H9 (cell line): ENCODE measurements around the gene DTD1. TPM values are rescaled to one million over a fixed set of nuclear protein-coding genes. Genes with fewer than 3 reads are reported as not detected.

ENCODE experiments used
- DNase-seq: peaks from one replicate; pipeline ENCODE4 v3.0.0-alpha.2; 2017
- H2AFZ ChIP-seq: one replicate; pipeline ENCODE4 v1.6.1; 2013; ENCODE audit warnings: mild to moderate bottlenecking, low read length, control low read depth, moderate library complexity
- H2AK5ac ChIP-seq: 2 replicates; pipeline ENCODE4 v1.6.1; 2013; ENCODE audit warnings: low read length, control low read depth, mixed read lengths; ENCODE audit not compliant: insufficient read length
- H2BK120ac ChIP-seq: one replicate; pipeline ENCODE4 v1.6.1; 2013; ENCODE audit warnings: low read depth, mild to moderate bottlenecking, low read length, control low read depth, inconsistent platforms; ENCODE audit not compliant: poor library complexity, severe bottlenecking
- H2BK12ac ChIP-seq: 2 replicates; pipeline ENCODE4 v1.6.1; 2013; ENCODE audit warnings: low read length, control low read depth, mixed read lengths, low read depth; ENCODE audit not compliant: insufficient read length
- H2BK15ac ChIP-seq: 2 replicates; pipeline ENCODE4 v1.6.1; 2013; ENCODE audit warnings: low read depth, low read length, control low read depth
- H2BK20ac ChIP-seq: one replicate; pipeline ENCODE4 v1.6.1; 2013; ENCODE audit warnings: low read depth, mild to moderate bottlenecking, low read length, control low read depth, inconsistent platforms; ENCODE audit not compliant: poor library complexity, severe bottlenecking
- H2BK5ac ChIP-seq: 2 replicates; pipeline ENCODE4 v1.6.1; 2013; ENCODE audit warnings: low read length, control low read depth, mixed read lengths; ENCODE audit not compliant: insufficient read length
- H3K14ac ChIP-seq: 2 replicates; pipeline ENCODE4 v1.6.1; 2013; ENCODE audit warnings: low read length, control low read depth; ENCODE audit not compliant: insufficient read depth
- H3K18ac ChIP-seq: 2 replicates; pipeline ENCODE4 v1.6.1; 2013; ENCODE audit warnings: low read depth, mild to moderate bottlenecking, mixed read lengths, low read length, control low read depth; ENCODE audit not compliant: insufficient read length
- H3K23ac ChIP-seq: 2 replicates; pipeline ENCODE4 v1.6.1; 2013; ENCODE audit warnings: low read length, control low read depth, mixed read lengths, low read depth; ENCODE audit not compliant: insufficient read length
- H3K23me2 ChIP-seq: 2 replicates; pipeline ENCODE4 v1.6.1; 2013; ENCODE audit warnings: low read depth, mild to moderate bottlenecking, mixed read lengths, low read length, control low read depth; ENCODE audit not compliant: insufficient read length, poor library complexity, severe bottlenecking
- H3K27ac ChIP-seq: 2 replicates; pipeline ENCODE4 v1.5.1; 2013; ENCODE audit warnings: low read length, control low read depth, mixed read lengths, low read depth; ENCODE audit not compliant: insufficient read length
- H3K27me3 ChIP-seq: 2 replicates; pipeline ENCODE4 v1.6.1; 2013; ENCODE audit warnings: low read length, control low read depth, inconsistent platforms; ENCODE audit not compliant: insufficient read depth
- H3K4ac ChIP-seq: 2 replicates; pipeline ENCODE4 v1.6.1; 2013; ENCODE audit warnings: low read depth, mild to moderate bottlenecking, control low read depth, inconsistent platforms, low read length, moderate library complexity
- H3K4me1 ChIP-seq: 2 replicates; pipeline ENCODE4 v1.6.1; 2013; ENCODE audit warnings: low read length, control low read depth, inconsistent platforms; ENCODE audit not compliant: insufficient read depth
- H3K4me2 ChIP-seq: 2 replicates; pipeline ENCODE4 v1.6.1; 2013; ENCODE audit warnings: low read length, control low read depth, mixed read lengths; ENCODE audit not compliant: insufficient read length, insufficient read depth
- H3K56ac ChIP-seq: 2 replicates; pipeline ENCODE4 v1.6.1; 2013; ENCODE audit warnings: low read depth, mild to moderate bottlenecking, mixed read lengths, low read length, control low read depth; ENCODE audit not compliant: insufficient read length
- H3K79me1 ChIP-seq: 2 replicates; pipeline ENCODE4 v1.6.1; 2013; ENCODE audit warnings: low read depth, mild to moderate bottlenecking, moderate library complexity, low read length, control low read depth, inconsistent platforms; ENCODE audit not compliant: insufficient read depth, poor library complexity, severe bottlenecking
- H3K79me2 ChIP-seq: 2 replicates; pipeline ENCODE4 v1.6.1; 2013; ENCODE audit warnings: low read length, control low read depth, inconsistent platforms; ENCODE audit not compliant: insufficient read depth
- H3K9ac ChIP-seq: 2 replicates; pipeline ENCODE4 v1.6.1; 2013; ENCODE audit warnings: low read length, control low read depth, mixed read lengths; ENCODE audit not compliant: insufficient read length; ENCODE audit errors: extremely low read depth
- H3K9me3 ChIP-seq: one replicate; pipeline ENCODE4 v1.6.1; 2013; ENCODE audit warnings: low read depth, low read length, inconsistent platforms; ENCODE audit not compliant: control insufficient read depth
- H3T11ph ChIP-seq: one replicate; pipeline ENCODE4 v1.6.1; 2013; ENCODE audit warnings: mild to moderate bottlenecking, low read length, control low read depth, inconsistent platforms
- H4K20me1 ChIP-seq: one replicate; pipeline ENCODE4 v1.6.1; 2013; ENCODE audit not compliant: control insufficient read depth, insufficient read length, insufficient read depth
- H4K5ac ChIP-seq: 2 replicates; pipeline ENCODE4 v1.6.1; 2013; ENCODE audit warnings: low read depth, mild to moderate bottlenecking, mixed read lengths, low read length, control low read depth; ENCODE audit not compliant: insufficient read length
- H4K8ac ChIP-seq: replicated peaks from 2 replicates; pipeline ENCODE4 v1.6.1; 2013; ENCODE audit warnings: low read length, control low read depth, mixed read lengths, low read depth; ENCODE audit not compliant: insufficient read length
- H4K91ac ChIP-seq: 2 replicates; pipeline ENCODE4 v1.6.1; 2013; ENCODE audit warnings: low read depth, mild to moderate bottlenecking, moderate library complexity, mixed read lengths, low read length, control low read depth; ENCODE audit not compliant: insufficient read length
- H3K27ac Mint-ChIP-seq, 3 experiments: 2 replicates in 2 of 3; 3 replicates in 1 of 3; pipeline ENCODE4 v1.8.0; 2020 to 2021; ENCODE audit warnings: mixed read lengths in 3 of 3, mild to moderate bottlenecking in 1 of 3, moderate library complexity in 1 of 3
- H3K27me3 Mint-ChIP-seq: 2 replicates; pipeline ENCODE4 v1.8.0; 2021; ENCODE audit warnings: low read depth, mild to moderate bottlenecking, moderate library complexity, mixed read lengths
- H3K36me3 Mint-ChIP-seq, 3 experiments: 2 replicates in 2 of 3; 3 replicates in 1 of 3; pipeline ENCODE4 v1.8.0; 2020 to 2021; ENCODE audit warnings: low read depth in 3 of 3, mixed read lengths in 3 of 3; ENCODE audit not compliant: insufficient read depth in 1 of 3
- H3K4me1 Mint-ChIP-seq, 2 experiments: 2 replicates each; pipeline ENCODE4 v1.8.0; 2020; ENCODE audit warnings: mixed read lengths in 2 of 2
- H3K4me3 Mint-ChIP-seq, 2 experiments: 2 replicates in 1 of 2; 3 replicates in 1 of 2; pipeline ENCODE4 v1.8.0; 2020 to 2021; ENCODE audit warnings: mild to moderate bottlenecking in 2 of 2, mixed read lengths in 2 of 2, moderate library complexity in 1 of 2
- H3K9me3 Mint-ChIP-seq, 2 experiments: 2 replicates in 1 of 2; 3 replicates in 1 of 2; pipeline ENCODE4 v1.8.0; 2020; ENCODE audit warnings: mild to moderate bottlenecking in 2 of 2, mixed read lengths in 2 of 2, moderate library complexity in 1 of 2
- WGBS: extraction: QIAGEN DNeasy Blood & Tissue Kit; methylation state at CpG from one replicate; pipeline ENCODE4 v1.1.7; 2013; ENCODE audit warnings: missing lambda C conversion rate, low lambda C conversion rate, mixed read lengths; ENCODE audit not compliant: insufficient read length; ENCODE audit errors: extremely low coverage; 5-methylcytosine and 5-hydroxymethylcytosine counted together
- total RNA-seq: library from RNA; stranded (reverse); gene quantifications from 2 replicates; pipeline ENCODE4 v1.2.1, GENCODE V29; 2021
- TF ChIP-seq, protein P1 (sequence below): fragments of 200-600 bp; sonication (generic); conservative IDR thresholded peaks from 3 replicates; pipeline ENCODE4 v1.8.0; 2021; ENCODE audit warnings: antibody characterized with exemption, mild to moderate bottlenecking

The DTD1 gene
- total RNA-seq, 1 experiment from 2014 or later: 62.0 TPM

DNA sequence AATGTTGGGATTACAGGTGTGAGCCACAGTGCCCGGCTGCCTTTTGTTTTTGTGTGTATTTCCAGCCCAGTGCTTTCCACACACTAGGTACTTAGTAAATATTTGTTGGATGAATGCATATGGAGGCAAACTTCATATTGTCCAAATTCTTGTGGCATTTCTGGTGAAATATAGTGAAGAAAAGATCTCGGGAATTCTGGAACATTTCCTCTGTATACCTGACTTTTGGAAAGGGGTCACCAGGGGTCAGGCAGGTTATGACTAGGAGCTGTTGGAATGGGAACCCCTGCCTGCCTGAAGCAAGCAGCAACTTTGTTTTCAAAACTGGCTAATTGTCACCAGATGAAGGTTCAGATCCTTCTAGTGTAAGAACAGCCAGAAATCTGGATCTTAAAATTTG lies 213.7 kb downstream of the DTD1 start:
- no peak overlapping the region for H3K9ac ChIP-seq
- no peak overlapping the region for H3K4ac ChIP-seq
- no peak overlapping the region for H2BK15ac ChIP-seq
- H3K27me3 ChIP-seq: no peaks in the 10 kb centered on the region
- no peak overlapping the region for H2BK5ac ChIP-seq
- no peak overlapping the region for H2BK12ac ChIP-seq
- no peaks in the 10 kb centered on the region for H3K23me2 ChIP-seq
- Mint-ChIP-seq H3K9me3 (no peaks in the 10 kb centered on the region), H3K4me1 (no peaks in the 10 kb centered on the region), H3K4me3 (no peak overlapping the region), H3K36me3 (no peaks in the 10 kb centered on the region), H3K27ac (no peak overlapping the region), H3K27me3 (peaks cover 34% of the 10 kb centered on the region)
- H4K91ac ChIP-seq: no peak overlapping the region
- no peak overlapping the region for H4K5ac ChIP-seq
- no peak overlapping the region for H3K23ac ChIP-seq
- no peak overlapping the region for H3K18ac ChIP-seq
- H2AFZ ChIP-seq: no peak overlapping the region
- no CpG with 5 or more reads among the region's 2 CpGs for WGBS
- H3T11ph ChIP-seq: no peak overlapping the region
- TF ChIP-seq, protein P1, sequence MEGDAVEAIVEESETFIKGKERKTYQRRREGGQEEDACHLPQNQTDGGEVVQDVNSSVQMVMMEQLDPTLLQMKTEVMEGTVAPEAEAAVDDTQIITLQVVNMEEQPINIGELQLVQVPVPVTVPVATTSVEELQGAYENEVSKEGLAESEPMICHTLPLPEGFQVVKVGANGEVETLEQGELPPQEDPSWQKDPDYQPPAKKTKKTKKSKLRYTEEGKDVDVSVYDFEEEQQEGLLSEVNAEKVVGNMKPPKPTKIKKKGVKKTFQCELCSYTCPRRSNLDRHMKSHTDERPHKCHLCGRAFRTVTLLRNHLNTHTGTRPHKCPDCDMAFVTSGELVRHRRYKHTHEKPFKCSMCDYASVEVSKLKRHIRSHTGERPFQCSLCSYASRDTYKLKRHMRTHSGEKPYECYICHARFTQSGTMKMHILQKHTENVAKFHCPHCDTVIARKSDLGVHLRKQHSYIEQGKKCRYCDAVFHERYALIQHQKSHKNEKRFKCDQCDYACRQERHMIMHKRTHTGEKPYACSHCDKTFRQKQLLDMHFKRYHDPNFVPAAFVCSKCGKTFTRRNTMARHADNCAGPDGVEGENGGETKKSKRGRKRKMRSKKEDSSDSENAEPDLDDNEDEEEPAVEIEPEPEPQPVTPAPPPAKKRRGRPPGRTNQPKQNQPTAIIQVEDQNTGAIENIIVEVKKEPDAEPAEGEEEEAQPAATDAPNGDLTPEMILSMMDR: no peak
- no peaks in the 10 kb centered on the region for H3K79me2 ChIP-seq
- H3K9me3 ChIP-seq: no peaks in the 10 kb centered on the region
- H4K8ac ChIP-seq: no peak overlapping the region
- no peak overlapping the region for H2BK120ac ChIP-seq
- no peak overlapping the region for H3K14ac ChIP-seq
- H2BK20ac ChIP-seq: no peak overlapping the region
- no peak overlapping the region for H3K4me2 ChIP-seq
- peak overlapping the region; percentile 36 for H3K56ac ChIP-seq
- H4K20me1 ChIP-seq: no peaks in the 10 kb centered on the region
- no peak for DNase-seq
- H3K27ac ChIP-seq: no peak overlapping the region
- H2AK5ac ChIP-seq: no peak overlapping the region
- H3K79me1 ChIP-seq: no peaks in the 10 kb centered on the region
- H3K4me1 ChIP-seq: no peaks in the 10 kb centered on the region
